HEK293T (cell line): Measurements from ENCODE around the gene GREB1L.

Source experiments
- CTBP1 ChIP-seq: fragments of 450-650 bp; IDR thresholded peaks from 2 replicates; pipeline ENCODE4 v1.6.1; 2016; ENCODE audit warnings: borderline replicate concordance
- FOXM1 ChIP-seq: fragments of 450-650 bp; IDR thresholded peaks from 2 replicates; pipeline ENCODE4 v1.6.1; 2017; ENCODE audit warnings: mild to moderate bottlenecking, borderline replicate concordance

GRCh38 chr18:21449367-21450290 lies 207.6 kb downstream of the GREB1L start:
- no peak for TF ChIP-seq CTBP1
- TF ChIP-seq FOXM1 = no peak
